Measurements from ENCODE around the gene MFAP5. TPM values are rescaled to one million over a fixed set of nuclear protein-coding genes. Genes with fewer than 3 reads are reported as not detected.

The MFAP5 gene
- polyA plus RNA-seq, 3 donors = not detected

DNA sequence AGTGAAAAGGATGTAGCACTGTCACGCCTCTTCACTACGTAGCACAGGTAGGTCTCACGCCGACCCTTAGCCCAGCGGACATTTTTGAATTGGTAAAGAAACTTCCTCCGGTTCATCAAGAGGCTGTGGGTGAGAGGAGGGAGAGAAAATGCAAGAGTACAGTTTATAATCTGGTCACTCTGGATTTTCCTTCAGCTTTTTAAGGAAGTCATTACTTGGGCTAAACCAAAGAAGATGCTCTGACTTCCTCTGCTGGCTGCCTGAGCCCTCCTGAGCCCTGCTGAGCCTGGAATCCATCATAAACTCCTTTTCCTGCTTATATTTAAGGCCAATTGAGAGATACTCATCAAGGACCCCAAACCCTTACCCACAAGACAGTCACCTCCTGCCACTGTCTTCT, 55.7 kb downstream of the MFAP5 start:
- Histone ChIP-seq H3K4me1 (ENCODE audit: control insufficient read depth in 1 of 2, insufficient read depth in 2 of 2, low read length in 2 of 2) (peaks cover 32 to 47% of the 10 kb centered on the region in 2 donors), H3K79me2 (ENCODE audit: insufficient read depth, low read length) (no peaks in the 10 kb centered on the region), H3K4me3 (replicated peaks in 1 of 3; ENCODE audit: low read depth in 2 of 3, low read length in 3 of 3) (no peak overlapping the region), H3K27me3 (ENCODE audit: control insufficient read depth in 2 of 2, insufficient read depth in 2 of 2, low read length in 2 of 2) (no peaks in the 10 kb centered on the region), H3K9ac (ENCODE audit: insufficient read depth, low read length, poor library complexity, severe bottlenecking) (no peak overlapping the region), H2AFZ (ENCODE audit: insufficient read depth, low read depth, low read length, poor library complexity, severe bottlenecking) (no peak overlapping the region), H3K36me3 (replicated peaks in 1 of 2; ENCODE audit: control insufficient read depth in 1 of 2, insufficient read depth in 2 of 2, low read length in 2 of 2) (no peaks in the 10 kb centered on the region), H4K20me1 (ENCODE audit: insufficient read depth, low read length) (no peaks in the 10 kb centered on the region), H3K27ac (ENCODE audit: low read depth in 1 of 2, low read length in 2 of 2) (no peak overlapping the region), H3K9me3 (replicated peaks in 1 of 2; ENCODE audit: control insufficient read depth in 1 of 2, insufficient read depth in 1 of 2, low read length in 2 of 2) (no peaks in the 10 kb centered on the region), H3K4me2 (replicated peaks; ENCODE audit: extremely low read depth, low read length, poor library complexity, severe bottlenecking) (no peak overlapping the region)
- peaks cover 0 to 8% (median 3%) of the 10 kb centered on the region in 3 donors for H3K27me3 Mint-ChIP-seq (ENCODE audit: low read depth in 3 of 3)
- peak in 1 of 3 donors; percentile 25 for DNase-seq
- peak overlapping the region in 5 of 7 donors; percentile 36 to 59 (median 52) for H3K27ac Mint-ChIP-seq
- H3K36me3 Mint-ChIP-seq = peaks cover 0 to 2% of the 10 kb centered on the region in 2 donors
- no peak overlapping the region for H3K4me3 Mint-ChIP-seq
- peaks cover 54% of the 10 kb centered on the region for H3K4me1 Mint-ChIP-seq
- H3K9me3 Mint-ChIP-seq = peaks cover 0 to 3% (median 0%) of the 10 kb centered on the region in 7 donors
- TF ChIP-seq, protein P1, sequence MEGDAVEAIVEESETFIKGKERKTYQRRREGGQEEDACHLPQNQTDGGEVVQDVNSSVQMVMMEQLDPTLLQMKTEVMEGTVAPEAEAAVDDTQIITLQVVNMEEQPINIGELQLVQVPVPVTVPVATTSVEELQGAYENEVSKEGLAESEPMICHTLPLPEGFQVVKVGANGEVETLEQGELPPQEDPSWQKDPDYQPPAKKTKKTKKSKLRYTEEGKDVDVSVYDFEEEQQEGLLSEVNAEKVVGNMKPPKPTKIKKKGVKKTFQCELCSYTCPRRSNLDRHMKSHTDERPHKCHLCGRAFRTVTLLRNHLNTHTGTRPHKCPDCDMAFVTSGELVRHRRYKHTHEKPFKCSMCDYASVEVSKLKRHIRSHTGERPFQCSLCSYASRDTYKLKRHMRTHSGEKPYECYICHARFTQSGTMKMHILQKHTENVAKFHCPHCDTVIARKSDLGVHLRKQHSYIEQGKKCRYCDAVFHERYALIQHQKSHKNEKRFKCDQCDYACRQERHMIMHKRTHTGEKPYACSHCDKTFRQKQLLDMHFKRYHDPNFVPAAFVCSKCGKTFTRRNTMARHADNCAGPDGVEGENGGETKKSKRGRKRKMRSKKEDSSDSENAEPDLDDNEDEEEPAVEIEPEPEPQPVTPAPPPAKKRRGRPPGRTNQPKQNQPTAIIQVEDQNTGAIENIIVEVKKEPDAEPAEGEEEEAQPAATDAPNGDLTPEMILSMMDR (IDR thresholded peaks at IDR 0.05) = no peak
- intact Hi-C loops (cut with micrococcal nuclease) = loop anchor here in 1 of 2 donors (10.0 kb wide), 1 partner anchor 62 kb away; the partner anchor contains the start of gene CLEC4E
- WGBS (ENCODE audit: insufficient coverage) = 100% methylated on average over 1 of the region's 6 CpGs

DNA sequence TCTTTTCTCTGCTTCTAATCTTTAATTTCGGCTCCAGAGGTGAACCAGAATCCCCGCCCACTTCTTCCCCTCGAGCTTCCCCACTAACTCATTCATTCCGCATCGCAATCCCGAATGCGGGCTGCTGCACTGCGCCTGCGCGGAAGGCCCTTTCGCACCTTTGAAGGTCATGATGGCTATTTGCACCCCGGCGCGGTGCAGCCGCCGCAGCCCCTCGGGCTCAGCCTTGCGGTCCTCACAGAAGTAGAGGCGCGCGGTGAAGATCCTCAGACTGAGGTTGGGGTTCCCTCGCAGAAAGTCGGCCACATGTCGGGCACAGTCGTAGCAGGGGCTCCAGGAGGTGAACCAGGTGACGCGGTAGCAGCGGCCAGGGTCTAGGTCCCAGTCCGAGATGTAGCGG, 57.6 kb downstream of the MFAP5 start:
- TF ChIP-seq, protein P1 (IDR thresholded peaks at IDR 0.05) = no peak
- Histone ChIP-seq H3K36me3 (replicated peaks in 1 of 2; ENCODE audit: control insufficient read depth in 1 of 2, insufficient read depth in 2 of 2, low read length in 2 of 2) (no peaks in the 10 kb centered on the region), H3K79me2 (ENCODE audit: insufficient read depth, low read length) (no peaks in the 10 kb centered on the region), H3K9me3 (replicated peaks in 1 of 2; ENCODE audit: control insufficient read depth in 1 of 2, insufficient read depth in 1 of 2, low read length in 2 of 2) (no peaks in the 10 kb centered on the region), H3K9ac (ENCODE audit: insufficient read depth, low read length, poor library complexity, severe bottlenecking) (no peak overlapping the region), H4K20me1 (ENCODE audit: insufficient read depth, low read length) (no peaks in the 10 kb centered on the region), H3K27ac (ENCODE audit: low read depth in 1 of 2, low read length in 2 of 2) (no peak overlapping the region), H3K4me1 (ENCODE audit: control insufficient read depth in 1 of 2, insufficient read depth in 2 of 2, low read length in 2 of 2) (peaks cover 32 to 41% of the 10 kb centered on the region in 2 donors), H3K4me3 (replicated peaks in 1 of 3; ENCODE audit: low read depth in 2 of 3, low read length in 3 of 3) (no peak overlapping the region), H2AFZ (ENCODE audit: insufficient read depth, low read depth, low read length, poor library complexity, severe bottlenecking) (no peak overlapping the region), H3K27me3 (ENCODE audit: control insufficient read depth in 2 of 2, insufficient read depth in 2 of 2, low read length in 2 of 2) (no peaks in the 10 kb centered on the region), H3K4me2 (replicated peaks; ENCODE audit: extremely low read depth, low read length, poor library complexity, severe bottlenecking) (no peak overlapping the region)
- Mint-ChIP-seq H3K27me3 (ENCODE audit: low read depth in 3 of 3) (peaks cover 0 to 11% (median 0%) of the 10 kb centered on the region in 3 donors), H3K4me1 (peaks cover 49% of the 10 kb centered on the region), H3K27ac (peak overlapping the region in 1 of 7 donors; percentile 45), H3K36me3 (peaks cover 0 to 2% of the 10 kb centered on the region in 2 donors), H3K9me3 (peaks cover 0 to 3% (median 0%) of the 10 kb centered on the region in 7 donors), H3K4me3 (no peak overlapping the region)
- DNase-seq = no peak
- intact Hi-C loops (cut with micrococcal nuclease) = loop anchor here in 1 of 2 donors (10.0 kb wide), 1 partner anchor 60 kb away; the partner anchor contains the start of gene CLEC4E
- WGBS (ENCODE audit: insufficient coverage) = 95% methylated on average over 30 of the region's 30 CpGs

Data from CD14-positive monocyte (primary cell).